ENCODE measurements around the gene STXBP1.
A peak's percentile ranks its signal among the peaks of the same experiment; 100 is the strongest.

STXBP1 gene

GRCh38 chr9:127562279-127562796 lies 49.7 kb upstream of the STXBP1 start:
- no peak overlapping the region for H3K4me3 ChIP-seq (ENCODE audit: low read depth, low read length)

DNA sequence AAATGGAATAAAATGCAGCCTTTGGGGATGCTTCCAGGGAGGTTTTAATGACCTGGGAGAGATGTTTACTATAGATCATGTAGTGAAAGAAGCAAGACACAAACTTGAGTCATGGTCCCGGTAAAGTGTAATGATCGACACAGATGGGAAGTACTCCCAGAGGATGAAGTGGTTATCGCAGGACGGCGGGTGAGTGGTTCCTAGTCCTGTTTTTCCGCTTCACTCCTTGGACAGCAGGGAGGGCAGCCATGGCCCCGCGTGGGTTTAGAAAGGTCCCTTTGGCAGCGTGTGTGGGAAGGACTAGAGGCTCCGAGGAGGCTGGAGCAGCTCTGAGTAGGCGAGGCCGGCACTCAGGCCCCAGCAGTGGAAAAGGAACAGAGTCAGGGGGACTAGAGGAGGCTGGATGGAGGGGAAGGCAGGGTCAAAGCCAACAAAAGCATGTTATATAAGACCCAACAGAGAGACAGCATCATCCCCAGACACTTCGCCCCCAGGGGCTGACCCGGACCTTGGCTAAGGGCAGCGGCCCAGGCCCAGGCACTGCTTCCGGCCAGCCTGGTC lies 49.2 kb upstream of the STXBP1 start:
- ChIA-PET POLR2A (no interaction called here), CTCF (interaction anchor here (0.6 to 1.6 kb wide), 3 partner anchors 36 to 172 kb away, joined by 3 to 5 read pairs (median 3); no protein-coding TSS in a partner anchor)
- no peak overlapping the region for H3K4me3 ChIP-seq (ENCODE audit: low read depth, low read length)
- peaks cover 12% of the 10 kb centered on the region; the same call in 1 of the 2 replicates for H3K4me1 ChIP-seq (ENCODE audit: control insufficient read depth, insufficient read depth, low read length)
- H3K36me3 ChIP-seq (ENCODE audit: control insufficient read depth in 2 of 2, insufficient read depth in 1 of 2, low read length in 2 of 2), result peaks cover 0 to 25% of the 10 kb centered on the region in 2 experiments; a peak in 1 of 3 replicates
- no peaks in the 10 kb centered on the region for H3K9me3 ChIP-seq (ENCODE audit: control insufficient read depth, insufficient read depth, low read depth, low read length)
- no peak overlapping the region for H3K27ac ChIP-seq (ENCODE audit: extremely low read depth, low read depth, low read length)
- TF ChIP-seq ZFP69B (tag by site-specific recombination; IDR thresholded peaks at IDR 0.05) (no peak), ZNF843 (tag by site-specific recombination; IDR thresholded peaks at IDR 0.05) (no peak), OSR2 (tag by site-specific recombination; IDR thresholded peaks at IDR 0.05) (no peak), EGR2 (tag by site-specific recombination; IDR thresholded peaks at IDR 0.05; ENCODE audit: low read depth) (peak; percentile 66), ZEB2 (tag by site-specific recombination; IDR thresholded peaks at IDR 0.05) (no peak), ZNF670 (tag by site-specific recombination; IDR thresholded peaks at IDR 0.05; ENCODE audit: low read depth) (no peak), ZNF146 (tag by site-specific recombination; IDR thresholded peaks at IDR 0.05) (no peak), MYNN (tag by site-specific recombination; IDR thresholded peaks at IDR 0.05; ENCODE audit: borderline replicate concordance) (no peak), ZNF274 (IDR thresholded peaks at IDR 0.05; ENCODE audit: low read length) (no peak), ZNF274 (tag by site-specific recombination; IDR thresholded peaks at IDR 0.05; ENCODE audit: borderline replicate concordance) (no peak), ZNF677 (tag by site-specific recombination; IDR thresholded peaks at IDR 0.05) (no peak), ZNF112 (tag by site-specific recombination; IDR thresholded peaks at IDR 0.05) (no peak), ZNF473 (tag by site-specific recombination; IDR thresholded peaks at IDR 0.05) (no peak), ZFHX2 (tag by site-specific recombination; conservative IDR thresholded peaks at IDR 0.05) (peak; percentile 79), ZBTB21 (tag by site-specific recombination; IDR thresholded peaks at IDR 0.05) (no peak), PBX3 (CRISPR knock-in tag; IDR thresholded peaks at IDR 0.05) (no peak), ELK4 (IDR thresholded peaks at IDR 0.05; ENCODE audit: borderline replicate concordance, low read depth, low read length) (no peak), BCL6B (tag by site-specific recombination; IDR thresholded peaks at IDR 0.05) (no peak), ZNF433 (tag by site-specific recombination; IDR thresholded peaks at IDR 0.05; ENCODE audit: low read depth) (no peak), GLIS2 (tag by site-specific recombination; IDR thresholded peaks at IDR 0.05) (no peak), KLF8 (tag by site-specific recombination; IDR thresholded peaks at IDR 0.05) (no peak), ZNF558 (tag by site-specific recombination; IDR thresholded peaks at IDR 0.05) (no peak), ZNF311 (tag by site-specific recombination; IDR thresholded peaks at IDR 0.05; ENCODE audit: borderline replicate concordance) (no peak), ZIC2 (tag by site-specific recombination; IDR thresholded peaks at IDR 0.05) (no peak), ZNF202 (tag by site-specific recombination; IDR thresholded peaks at IDR 0.05; ENCODE audit: borderline replicate concordance) (no peak), ZSCAN4 (tag by site-specific recombination; IDR thresholded peaks at IDR 0.05) (no peak), ZBTB20 (tag by site-specific recombination; IDR thresholded peaks at IDR 0.05) (no peak), ZNF701 (tag by site-specific recombination; IDR thresholded peaks at IDR 0.05) (no peak)
- TF ChIP-seq, protein P1, sequence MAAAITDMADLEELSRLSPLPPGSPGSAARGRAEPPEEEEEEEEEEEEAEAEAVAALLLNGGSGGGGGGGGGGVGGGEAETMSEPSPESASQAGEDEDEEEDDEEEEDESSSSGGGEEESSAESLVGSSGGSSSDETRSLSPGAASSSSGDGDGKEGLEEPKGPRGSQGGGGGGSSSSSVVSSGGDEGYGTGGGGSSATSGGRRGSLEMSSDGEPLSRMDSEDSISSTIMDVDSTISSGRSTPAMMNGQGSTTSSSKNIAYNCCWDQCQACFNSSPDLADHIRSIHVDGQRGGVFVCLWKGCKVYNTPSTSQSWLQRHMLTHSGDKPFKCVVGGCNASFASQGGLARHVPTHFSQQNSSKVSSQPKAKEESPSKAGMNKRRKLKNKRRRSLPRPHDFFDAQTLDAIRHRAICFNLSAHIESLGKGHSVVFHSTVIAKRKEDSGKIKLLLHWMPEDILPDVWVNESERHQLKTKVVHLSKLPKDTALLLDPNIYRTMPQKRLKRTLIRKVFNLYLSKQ (tag by site-specific recombination; IDR thresholded peaks at IDR 0.05; ENCODE audit: borderline replicate concordance), result no peak

More at GRCh38 chr9:127562279-127562796, 49.7 kb upstream of the STXBP1 start:
- H3K27ac ChIP-seq (ENCODE audit: extremely low read depth, low read depth, low read length), result no peak overlapping the region
- ChIA-PET CTCF (interaction anchor here (0.9 to 2.5 kb wide), 4 partner anchors 17 to 172 kb away, joined by 3 to 9 read pairs (median 4); no protein-coding TSS in a partner anchor), POLR2A (interaction anchor here (0.8 to 1.5 kb wide), 6 partner anchors 10 to 173 kb away, joined by 3 to 4 read pairs (median 3); partner anchors contain the start of genes LRSAM1, RPL12 and TOR2A)
- peaks cover 11% of the 10 kb centered on the region; the same call in 1 of the 2 replicates for H3K4me1 ChIP-seq (ENCODE audit: control insufficient read depth, insufficient read depth, low read length)
- H3K36me3 ChIP-seq (ENCODE audit: control insufficient read depth in 2 of 2, insufficient read depth in 1 of 2, low read length in 2 of 2), result peaks cover 0 to 25% of the 10 kb centered on the region in 2 experiments; a peak in 1 of 3 replicates
- H3K9me3 ChIP-seq (ENCODE audit: control insufficient read depth, insufficient read depth, low read depth, low read length), result no peaks in the 10 kb centered on the region
- TF ChIP-seq ZNF664 (tag by site-specific recombination; IDR thresholded peaks at IDR 0.05) (peak; percentile 99), ZNF133 (tag by site-specific recombination; IDR thresholded peaks at IDR 0.05) (no peak)

Measured in HEK293 (cell line).